ENCODE data around the gene FTCD. TPM values are rescaled to one million over a fixed set of nuclear protein-coding genes. Genes with fewer than 3 reads are reported as not detected.

Gene FTCD
- total and polyA plus RNA-seq, 2 of the 4 experiments (the other 2 are of a cell fraction), result 0.55 TPM; not detected in 1

GRCh38 chr21:46154955-46155513 is 345 bp downstream of the FTCD start:
- in situ Hi-C loops (cut with MboI; ENCODE audit: low sequenced_read_pairs), result no loop called here
- no peak overlapping the region for H3K14ac ChIP-seq (replicated peaks; ENCODE audit: low read depth, low read length)
- no peak overlapping the region for H4K91ac ChIP-seq (ENCODE audit: insufficient read depth, low read depth, low read length)
- H2BK20ac ChIP-seq (ENCODE audit: low read depth, low read length), result no peak overlapping the region
- no peaks in the 10 kb centered on the region for H3K9me3 ChIP-seq (ENCODE audit: control insufficient read depth, insufficient read depth, low read length)
- no peak overlapping the region for H3K23ac ChIP-seq (ENCODE audit: low read depth, low read length)
- no peak overlapping the region for H3K9ac ChIP-seq (ENCODE audit: low read depth, low read length)
- dilution Hi-C loops (cut with HindIII; ENCODE audit: low sequenced_read_pairs, unreplicated experiment), result no loop called here
- BruUV-seq (replicated peaks), result no TSS peak
- no peak overlapping the region for H2BK5ac ChIP-seq (ENCODE audit: low read depth, low read length, poor library complexity, severe bottlenecking)
- ATAC-seq (ENCODE audit: low read depth), result no peak
- H4K5ac ChIP-seq (ENCODE audit: low read depth, low read length), result no peak overlapping the region
- no peak overlapping the region for H3K4ac ChIP-seq (ENCODE audit: low read depth, low read length)
- 0 out of 2 replicates have a peak, but pooled peaks cover 3% of the 10 kb centered on the region for H3K9me1 ChIP-seq (ENCODE audit: insufficient read depth, low read length)
- no peaks in the 10 kb centered on the region for H3K79me1 ChIP-seq (ENCODE audit: low read depth in 1 of 2, low read length in 2 of 2)
- no peak overlapping the region for H3K27ac ChIP-seq (ENCODE audit: insufficient read depth, low read length)
- no peak overlapping the region for H2AK5ac ChIP-seq (ENCODE audit: low read depth, low read length)
- no peak overlapping the region for H2BK15ac ChIP-seq (ENCODE audit: low read depth, low read length)
- CTCF ChIA-PET, result no interaction called here
- H3K4me3 ChIP-seq (ENCODE audit: insufficient read depth, low read depth, low read length), result no peak overlapping the region
- H3K36me3 ChIP-seq (ENCODE audit: control insufficient read depth, insufficient read depth, low read length), result no peaks in the 10 kb centered on the region
- no peak overlapping the region for H3K4me2 ChIP-seq (ENCODE audit: low read depth, low read length)
- H2AK9ac ChIP-seq (replicated peaks; ENCODE audit: low read depth, low read length, poor library complexity), result no peak overlapping the region
- no peak overlapping the region for H3K56ac ChIP-seq (ENCODE audit: extremely low read depth, insufficient read depth, low read length)
- 98% methylated on average over 6 of the region's 16 CpGs; no CpG with 5 or more reads in 1 of the 2 experiments for WGBS, 2 experiments (ENCODE audit: extremely low coverage in 2 of 2, insufficient read length in 1 of 2)
- POLR2A ChIA-PET (ENCODE audit: unreplicated experiment), result no interaction called here
- no peaks in the 10 kb centered on the region for H4K20me1 ChIP-seq (ENCODE audit: insufficient read depth, low read length)
- no peak overlapping the region for H2BK120ac ChIP-seq (ENCODE audit: low read depth, low read length)
- H4K8ac ChIP-seq (ENCODE audit: low read depth in 2 of 2, low read length in 2 of 2), result no peak overlapping the region
- DNase-seq, result no peak
- H3K18ac ChIP-seq (ENCODE audit: low read depth, low read length), result no peak overlapping the region
- H2AFZ ChIP-seq (replicated peaks; ENCODE audit: low read length, poor library complexity), result no peak overlapping the region
- intact Hi-C loops (cut with micrococcal nuclease), result no loop called here
- H3K4me1 ChIP-seq (ENCODE audit: control insufficient read depth, insufficient read depth, low read length), result peaks cover 2% of the 10 kb centered on the region
- TF ChIP-seq MXI1 (IDR thresholded peaks at IDR 0.05; ENCODE audit: borderline replicate concordance, low read depth, low read length), result no peak
- TF ChIP-seq, protein P1, sequence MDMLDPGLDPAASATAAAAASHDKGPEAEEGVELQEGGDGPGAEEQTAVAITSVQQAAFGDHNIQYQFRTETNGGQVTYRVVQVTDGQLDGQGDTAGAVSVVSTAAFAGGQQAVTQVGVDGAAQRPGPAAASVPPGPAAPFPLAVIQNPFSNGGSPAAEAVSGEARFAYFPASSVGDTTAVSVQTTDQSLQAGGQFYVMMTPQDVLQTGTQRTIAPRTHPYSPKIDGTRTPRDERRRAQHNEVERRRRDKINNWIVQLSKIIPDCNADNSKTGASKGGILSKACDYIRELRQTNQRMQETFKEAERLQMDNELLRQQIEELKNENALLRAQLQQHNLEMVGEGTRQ (IDR thresholded peaks at IDR 0.05; ENCODE audit: low read depth, low read length), result no peak
- TF ChIP-seq CHD1 (IDR thresholded peaks at IDR 0.05; ENCODE audit: low read depth, low read length), result no peak
- no peak for TF ChIP-seq MAZ (IDR thresholded peaks at IDR 0.05; ENCODE audit: borderline replicate concordance, low read depth, low read length)
- no peak for TF ChIP-seq RAD21 (IDR thresholded peaks at IDR 0.05; ENCODE audit: low read length)
- TF ChIP-seq RFX5 (IDR thresholded peaks at IDR 0.05; ENCODE audit: low read depth, low read length), result no peak
- TF ChIP-seq RCOR1 (IDR thresholded peaks at IDR 0.05; ENCODE audit: insufficient replicate concordance, low read length), result no peak
- no peak for TF ChIP-seq POLR2A (IDR thresholded peaks at IDR 0.05; ENCODE audit: low read depth, low read length)
- TF ChIP-seq, protein P2, sequence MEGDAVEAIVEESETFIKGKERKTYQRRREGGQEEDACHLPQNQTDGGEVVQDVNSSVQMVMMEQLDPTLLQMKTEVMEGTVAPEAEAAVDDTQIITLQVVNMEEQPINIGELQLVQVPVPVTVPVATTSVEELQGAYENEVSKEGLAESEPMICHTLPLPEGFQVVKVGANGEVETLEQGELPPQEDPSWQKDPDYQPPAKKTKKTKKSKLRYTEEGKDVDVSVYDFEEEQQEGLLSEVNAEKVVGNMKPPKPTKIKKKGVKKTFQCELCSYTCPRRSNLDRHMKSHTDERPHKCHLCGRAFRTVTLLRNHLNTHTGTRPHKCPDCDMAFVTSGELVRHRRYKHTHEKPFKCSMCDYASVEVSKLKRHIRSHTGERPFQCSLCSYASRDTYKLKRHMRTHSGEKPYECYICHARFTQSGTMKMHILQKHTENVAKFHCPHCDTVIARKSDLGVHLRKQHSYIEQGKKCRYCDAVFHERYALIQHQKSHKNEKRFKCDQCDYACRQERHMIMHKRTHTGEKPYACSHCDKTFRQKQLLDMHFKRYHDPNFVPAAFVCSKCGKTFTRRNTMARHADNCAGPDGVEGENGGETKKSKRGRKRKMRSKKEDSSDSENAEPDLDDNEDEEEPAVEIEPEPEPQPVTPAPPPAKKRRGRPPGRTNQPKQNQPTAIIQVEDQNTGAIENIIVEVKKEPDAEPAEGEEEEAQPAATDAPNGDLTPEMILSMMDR (conservative IDR thresholded peaks at IDR 0.05; ENCODE audit: low read depth, low read length), result no peak
- TF ChIP-seq BHLHE40 (IDR thresholded peaks at IDR 0.05; ENCODE audit: low read depth, low read length), result no peak
- no peak for TF ChIP-seq MAFK (IDR thresholded peaks at IDR 0.05; ENCODE audit: low read depth, low read length)
- no peak for TF ChIP-seq NFE2L2 (IDR thresholded peaks at IDR 0.05; ENCODE audit: low read depth, low read length)
- no peak for TF ChIP-seq CEBPB (IDR thresholded peaks at IDR 0.05; ENCODE audit: low read depth, low read length)
- TF ChIP-seq, protein P3, sequence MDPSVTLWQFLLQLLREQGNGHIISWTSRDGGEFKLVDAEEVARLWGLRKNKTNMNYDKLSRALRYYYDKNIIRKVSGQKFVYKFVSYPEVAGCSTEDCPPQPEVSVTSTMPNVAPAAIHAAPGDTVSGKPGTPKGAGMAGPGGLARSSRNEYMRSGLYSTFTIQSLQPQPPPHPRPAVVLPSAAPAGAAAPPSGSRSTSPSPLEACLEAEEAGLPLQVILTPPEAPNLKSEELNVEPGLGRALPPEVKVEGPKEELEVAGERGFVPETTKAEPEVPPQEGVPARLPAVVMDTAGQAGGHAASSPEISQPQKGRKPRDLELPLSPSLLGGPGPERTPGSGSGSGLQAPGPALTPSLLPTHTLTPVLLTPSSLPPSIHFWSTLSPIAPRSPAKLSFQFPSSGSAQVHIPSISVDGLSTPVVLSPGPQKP (IDR thresholded peaks at IDR 0.05; ENCODE audit: borderline replicate concordance, low read depth, low read length), result no peak
- no peak for TF ChIP-seq FOS (IDR thresholded peaks at IDR 0.05; ENCODE audit: low read depth, low read length)
- no peak for TF ChIP-seq SMC3 (IDR thresholded peaks at IDR 0.05; ENCODE audit: low read depth, low read length)
- no peaks in the 10 kb centered on the region for H3K27me3 ChIP-seq (ENCODE audit: control insufficient read depth, insufficient read depth, low read length)
